Mesothelial cell of epicardium (in vitro differentiated cells): ENCODE data around the gene OR2C1. TPM values are rescaled to one million over a fixed set of nuclear protein-coding genes. Genes with fewer than 3 reads are reported as not detected.

ENCODE experiments used
- DNase-seq, 2 experiments: peaks; one replicate each; pipeline ENCODE4 v3.0.0; 2021; ENCODE audit warnings: low spot score in 2 of 2; ENCODE audit not compliant: unreplicated experiment in 2 of 2
- H3K27ac Mint-ChIP-seq: 2 replicates; pipeline ENCODE4 v1.8.0; 2021; ENCODE audit warnings: mixed read lengths
- H3K27me3 Mint-ChIP-seq: 2 replicates; pipeline ENCODE4 v1.8.0; 2021; ENCODE audit warnings: low read depth, mixed read lengths
- H3K36me3 Mint-ChIP-seq: 2 replicates; pipeline ENCODE4 v1.8.0; 2021; ENCODE audit warnings: mixed read lengths
- H3K4me1 Mint-ChIP-seq: 2 replicates; pipeline ENCODE4 v1.8.0; 2021; ENCODE audit warnings: mixed read lengths
- H3K4me3 Mint-ChIP-seq: 2 replicates; pipeline ENCODE4 v1.8.0; 2021; ENCODE audit warnings: mild to moderate bottlenecking, moderate library complexity, mixed read lengths
- H3K9me3 Mint-ChIP-seq: 2 replicates; pipeline ENCODE4 v1.8.0; 2021; ENCODE audit warnings: mixed read lengths
- CTCF ChIP-seq: fragments of 200-600 bp; sonication (generic); IDR thresholded peaks from one replicate; pipeline ENCODE4 v1.5.0; 2021; ENCODE audit warnings: antibody characterized with exemption; ENCODE audit not compliant: unreplicated experiment
- total RNA-seq: library from RNA; stranded (reverse); gene quantifications from 3 replicates; pipeline ENCODE4 v1.2.1, GENCODE V29; 2021

Gene OR2C1
- total RNA-seq, 1 donor from 2014 or later: 0.47 TPM

GRCh38 chr16:3356118-3356517 is 429 bp downstream of the OR2C1 start:
- H3K4me1 Mint-ChIP-seq: no peaks in the 10 kb centered on the region
- H3K36me3 Mint-ChIP-seq: peaks cover 2% of the 10 kb centered on the region
- no peaks in the 10 kb centered on the region for H3K27me3 Mint-ChIP-seq
- H3K4me3 Mint-ChIP-seq: no peak overlapping the region
- DNase-seq: no peak
- no peak for TF ChIP-seq CTCF
- H3K9me3 Mint-ChIP-seq: peaks cover 47% of the 10 kb centered on the region
- no peak overlapping the region for H3K27ac Mint-ChIP-seq

DNA sequence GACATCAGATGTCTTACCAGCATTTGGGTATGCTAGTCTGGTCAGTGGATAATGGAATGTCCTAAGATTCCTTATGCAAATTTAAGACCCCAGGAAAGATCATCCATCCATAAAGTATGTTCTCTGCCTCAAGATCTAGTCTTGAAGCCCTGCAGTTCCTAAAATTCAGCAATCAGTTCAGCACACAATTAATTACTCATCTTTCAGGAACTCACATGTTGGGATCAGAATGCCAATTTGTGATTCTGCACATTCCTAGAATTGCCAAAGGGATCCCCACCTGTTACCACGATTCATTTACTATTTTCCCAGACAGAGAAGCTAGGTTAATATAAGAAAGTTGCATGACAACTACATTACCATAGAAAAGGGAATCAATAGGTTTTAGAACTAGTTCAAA is 3.2 kb downstream of the OR2C1 start:
- TF ChIP-seq CTCF: no peak
- Mint-ChIP-seq H3K4me3 (no peak overlapping the region), H3K9me3 (peaks cover 51% of the 10 kb centered on the region), H3K27me3 (no peaks in the 10 kb centered on the region), H3K36me3 (peaks cover 2% of the 10 kb centered on the region), H3K27ac (no peak overlapping the region), H3K4me1 (no peaks in the 10 kb centered on the region)
- DNase-seq: no peak

DNA sequence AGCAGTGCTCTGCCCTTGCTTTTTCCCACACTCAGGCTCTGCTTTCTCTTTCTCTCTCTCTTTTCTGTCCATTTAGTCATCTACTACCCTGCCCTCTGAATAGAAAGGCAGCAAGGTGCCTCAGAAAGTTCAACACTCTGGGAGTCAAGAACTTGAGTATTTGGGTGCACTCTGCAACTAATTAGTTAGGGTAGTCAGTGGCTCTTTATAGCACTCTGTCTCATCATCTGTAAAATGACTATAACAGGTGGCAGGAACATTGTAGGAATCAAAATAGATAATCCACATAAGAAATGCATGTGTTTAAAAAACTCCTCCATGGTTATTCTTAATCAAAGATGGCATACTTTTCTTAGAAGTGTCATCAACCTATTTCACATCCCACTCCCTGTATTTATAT is 7.2 kb downstream of the OR2C1 start:
- Mint-ChIP-seq H3K36me3 (no peaks in the 10 kb centered on the region), H3K9me3 (peaks cover 39% of the 10 kb centered on the region), H3K4me1 (no peaks in the 10 kb centered on the region), H3K27me3 (no peaks in the 10 kb centered on the region), H3K27ac (no peak overlapping the region), H3K4me3 (no peak overlapping the region)
- TF ChIP-seq CTCF: no peak
- DNase-seq: no peak

DNA sequence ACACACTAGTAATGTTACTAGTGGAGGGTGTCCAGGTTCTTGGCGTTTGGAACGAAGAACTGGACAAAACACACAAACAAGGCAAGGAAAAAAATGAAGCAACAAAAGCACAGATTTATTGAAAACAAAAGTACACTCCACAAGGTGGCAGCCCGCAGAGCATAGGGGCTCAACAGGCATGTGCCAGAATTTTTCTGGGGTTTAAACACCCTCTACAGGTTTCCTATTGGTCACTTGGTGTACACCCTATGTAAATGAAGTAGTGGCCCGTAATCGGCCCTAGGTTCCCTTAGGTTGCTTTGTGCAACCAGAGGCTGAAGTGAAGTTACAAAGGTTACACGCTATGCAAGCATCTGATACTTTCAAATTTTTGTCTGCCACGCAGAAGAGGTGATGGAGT is 8.1 kb downstream of the OR2C1 start:
- Mint-ChIP-seq H3K9me3 (peaks cover 37% of the 10 kb centered on the region), H3K4me3 (no peak overlapping the region), H3K36me3 (no peaks in the 10 kb centered on the region), H3K27ac (no peak overlapping the region), H3K4me1 (no peaks in the 10 kb centered on the region), H3K27me3 (no peaks in the 10 kb centered on the region)
- DNase-seq: no peak
- TF ChIP-seq CTCF: no peak

- Mint-ChIP-seq H3K4me3 (no peak overlapping the region), H3K4me1 (no peaks in the 10 kb centered on the region), H3K27me3 (no peaks in the 10 kb centered on the region), H3K27ac (no peak overlapping the region), H3K36me3 (no peaks in the 10 kb centered on the region), H3K9me3 (peaks cover 31% of the 10 kb centered on the region)
- TF ChIP-seq CTCF: no peak
- no peak for DNase-seq
Measured at GRCh38 chr16:3364774-3365427, 9.2 kb downstream of the OR2C1 start.

DNA sequence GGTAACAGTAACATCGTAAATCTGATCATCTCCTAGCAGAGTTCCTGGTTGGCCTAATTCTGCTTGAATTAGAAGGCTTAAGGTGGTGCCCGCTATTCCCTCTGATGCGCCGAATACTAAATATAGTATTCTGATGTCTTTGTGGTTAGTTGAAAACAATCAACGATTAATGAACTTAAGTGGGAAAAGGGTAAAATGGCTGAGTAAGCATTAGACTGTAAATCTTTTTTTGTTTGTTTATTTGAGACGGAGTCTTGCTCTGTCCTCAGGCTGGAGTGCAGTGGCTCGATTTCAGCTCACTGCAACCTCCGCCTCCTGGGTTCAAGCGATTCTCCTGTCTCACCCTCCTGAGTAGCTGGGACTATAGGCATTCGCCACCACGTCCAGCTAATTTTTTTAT is 13.4 kb downstream of the OR2C1 start:
- no peaks in the 10 kb centered on the region for H3K4me1 Mint-ChIP-seq
- H3K4me3 Mint-ChIP-seq: no peak overlapping the region
- H3K9me3 Mint-ChIP-seq: peaks cover 21% of the 10 kb centered on the region
- no peak for TF ChIP-seq CTCF
- H3K27me3 Mint-ChIP-seq: no peaks in the 10 kb centered on the region
- H3K27ac Mint-ChIP-seq: no peak overlapping the region
- H3K36me3 Mint-ChIP-seq: no peaks in the 10 kb centered on the region
- DNase-seq: no peak
